ENCODE data around the gene WDR46. TPM values are rescaled to one million over a fixed set of nuclear protein-coding genes. Genes with fewer than 3 reads are reported as not detected.

Gene WDR46
- total and polyA plus RNA-seq, 2 donors (not counting 3 experiments of a cell fraction or from before 2014, with no cell fraction given): 61.4 to 71.2 TPM

DNA sequence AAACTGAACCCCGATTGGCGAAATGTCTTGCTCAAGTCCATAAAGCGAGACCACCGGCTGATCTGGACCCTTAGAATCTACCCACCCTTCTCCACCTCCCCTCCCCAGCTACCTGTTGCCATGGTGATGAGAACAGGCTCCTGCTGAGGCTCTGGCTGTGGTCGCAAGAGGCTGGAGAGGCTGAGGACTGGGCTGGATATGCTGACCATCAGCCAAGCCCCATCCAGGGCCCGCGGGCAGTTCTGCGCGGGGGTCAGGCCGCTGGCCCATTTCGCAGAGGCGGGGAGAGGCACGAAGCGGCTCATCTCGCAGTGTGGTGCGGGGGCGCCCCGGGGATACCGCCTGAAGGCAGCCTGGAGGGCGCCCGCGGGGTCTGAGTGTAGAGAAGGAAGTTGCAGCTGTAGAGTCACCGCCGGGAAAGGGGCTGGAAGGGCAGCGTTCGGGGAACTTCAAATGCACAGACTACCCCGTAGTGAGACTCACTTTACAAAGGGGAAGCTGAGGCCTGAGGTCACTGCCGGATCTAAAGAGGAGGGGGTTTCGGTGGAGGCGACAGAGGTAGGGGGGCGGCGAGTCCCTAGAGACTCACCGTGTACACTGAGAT, 24.2 kb upstream of the WDR46 start:
- Histone ChIP-seq H3K79me2 (ENCODE audit: control insufficient read depth, insufficient read depth, low read length) (peaks cover 14% of the 10 kb centered on the region), H2AFZ (ENCODE audit: low read depth, low read length) (peak overlapping the region; percentile 25), H3K9ac (replicated peaks; ENCODE audit: extremely low read depth, insufficient read depth, low read length) (peak overlapping the region; percentile 69), H3K4me2 (ENCODE audit: insufficient read depth, low read length) (peak overlapping the region; percentile 92), H3K9me3 (replicated peaks; ENCODE audit: control insufficient read depth, insufficient read depth, low read length) (no peaks in the 10 kb centered on the region), H3K4me1 (ENCODE audit: control insufficient read depth, extremely low read depth, insufficient read depth, low read length) (peaks cover 18% of the 10 kb centered on the region), H3K9me1 (replicated peaks; ENCODE audit: control insufficient read depth, extremely low read depth, insufficient read depth, low read length) (no peaks in the 10 kb centered on the region), H4K20me1 (replicated peaks; ENCODE audit: control insufficient read depth, extremely low read depth, insufficient read depth, low read length) (no peaks in the 10 kb centered on the region), H3K27ac (ENCODE audit: insufficient read depth, low read depth, low read length) (peak overlapping the region; percentile 48), H3K4me3 (replicated peaks in 1 of 3; ENCODE audit: insufficient read depth in 1 of 3, low read depth in 1 of 3, low read length in 3 of 3) (peak overlapping the region; percentile 37 to 96 (median 65)), H3K27me3 (ENCODE audit: control insufficient read depth in 2 of 2, insufficient read depth in 2 of 2, low read length in 2 of 2) (no peaks in the 10 kb centered on the region), H3K36me3 (ENCODE audit: control insufficient read depth in 2 of 2, extremely low read depth in 1 of 2, insufficient read depth in 2 of 2, low read length in 2 of 2) (no peaks in the 10 kb centered on the region)
- DNase-seq (ENCODE audit: low read depth, low spot score): peak; percentile 49
- no peak for FAIRE-seq
- intact Hi-C loops (cut with micrococcal nuclease) (loop anchor here (2.0 to 10.0 kb wide), 3 partner anchors 36 to 262 kb away; partner anchors contain the start of genes B3GALT4, HSD17B8, RXRB and SLC39A7), dilution Hi-C loops (cut with MboI; ENCODE audit: extremely low pct_ligation_motif_present, low sequenced_read_pairs) (no loop called here)
- CTCF ChIA-PET: interaction anchor here (0.8 to 2.6 kb wide), 4 partner anchors 12 to 36 kb away, joined by 5 to 19 read pairs (median 8); partner anchors contain the start of genes B3GALT4 and RGL2
- POLR2A ChIA-PET: no interaction called here
- no TSS peak for BruUV-seq (replicated peaks)
- no peak for TF ChIP-seq MYC (IDR thresholded peaks at IDR 0.05; ENCODE audit: low read depth, low read length)
- TF ChIP-seq EZH2 (IDR thresholded peaks at IDR 0.05; ENCODE audit: borderline replicate concordance, low read depth, low read length, severe bottlenecking): no peak
- no peak for TF ChIP-seq JUN (IDR thresholded peaks at IDR 0.05; ENCODE audit: borderline replicate concordance, insufficient read depth, insufficient read length, low read depth)
- TF ChIP-seq GATA2 (IDR thresholded peaks at IDR 0.05; ENCODE audit: insufficient read depth, insufficient read length, low read depth, low read length): no peak
- no peak for TF ChIP-seq POLR2A (IDR thresholded peaks at IDR 0.05; ENCODE audit: low read depth, low read length)
- TF ChIP-seq MAX (IDR thresholded peaks at IDR 0.05; ENCODE audit: insufficient read depth, insufficient read length): no peak
- TF ChIP-seq, protein P1, sequence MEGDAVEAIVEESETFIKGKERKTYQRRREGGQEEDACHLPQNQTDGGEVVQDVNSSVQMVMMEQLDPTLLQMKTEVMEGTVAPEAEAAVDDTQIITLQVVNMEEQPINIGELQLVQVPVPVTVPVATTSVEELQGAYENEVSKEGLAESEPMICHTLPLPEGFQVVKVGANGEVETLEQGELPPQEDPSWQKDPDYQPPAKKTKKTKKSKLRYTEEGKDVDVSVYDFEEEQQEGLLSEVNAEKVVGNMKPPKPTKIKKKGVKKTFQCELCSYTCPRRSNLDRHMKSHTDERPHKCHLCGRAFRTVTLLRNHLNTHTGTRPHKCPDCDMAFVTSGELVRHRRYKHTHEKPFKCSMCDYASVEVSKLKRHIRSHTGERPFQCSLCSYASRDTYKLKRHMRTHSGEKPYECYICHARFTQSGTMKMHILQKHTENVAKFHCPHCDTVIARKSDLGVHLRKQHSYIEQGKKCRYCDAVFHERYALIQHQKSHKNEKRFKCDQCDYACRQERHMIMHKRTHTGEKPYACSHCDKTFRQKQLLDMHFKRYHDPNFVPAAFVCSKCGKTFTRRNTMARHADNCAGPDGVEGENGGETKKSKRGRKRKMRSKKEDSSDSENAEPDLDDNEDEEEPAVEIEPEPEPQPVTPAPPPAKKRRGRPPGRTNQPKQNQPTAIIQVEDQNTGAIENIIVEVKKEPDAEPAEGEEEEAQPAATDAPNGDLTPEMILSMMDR (IDR thresholded peaks at IDR 0.05; ENCODE audit: extremely low read depth in 1 of 2, insufficient read depth in 1 of 2, low read depth in 1 of 2, low read length in 2 of 2): peak in 1 of 2 donors; percentile 1
- TF ChIP-seq FOS (IDR thresholded peaks at IDR 0.05; ENCODE audit: borderline replicate concordance, insufficient read depth, low read length): no peak
- peak; percentile 51 for TF ChIP-seq POLR2AphosphoS5 (IDR thresholded peaks at IDR 0.05; ENCODE audit: insufficient read depth, low read depth, low read length)
